Smooth muscle cell (in vitro differentiated cells): Measurements from ENCODE around the gene WFDC11. TPM values are rescaled to one million over a fixed set of nuclear protein-coding genes. Genes with fewer than 3 reads are reported as not detected.
"Not testable (repeated sequence)": the region's sequence is repeated elsewhere in the genome, so short reads cannot be mapped to it uniquely, and the experiment has no call there.

ENCODE experiments used
- DNase-seq: peaks from one replicate; lab custom pipeline; 2025; ENCODE audit not compliant: unreplicated experiment; lab: John Stamatoyannopoulos, UW
- H2AFZ ChIP-seq: fragments of 200-600 bp; sonication (generic); 2 replicates; pipeline ENCODE4 v1.6.0; 2016; ENCODE audit warnings: antibody characterized with exemption, low read depth, mild to moderate bottlenecking
- H3F3A ChIP-seq: fragments of 200-600 bp; sonication (generic); 2 replicates; pipeline ENCODE4 v1.6.0; 2017; ENCODE audit warnings: antibody characterized with exemption, low read depth
- H3K27ac ChIP-seq: fragments of 200-600 bp; sonication (generic); 2 replicates; pipeline ENCODE4 v1.5.1; 2016; ENCODE audit warnings: low read depth, mild to moderate bottlenecking
- H3K27me3 ChIP-seq: fragments of 200-600 bp; sonication (generic); 2 replicates; pipeline ENCODE4 v1.6.1; 2016; ENCODE audit warnings: low read depth, mild to moderate bottlenecking
- H3K36me3 ChIP-seq: fragments of 200-600 bp; sonication (generic); 2 replicates; pipeline ENCODE4 v1.5.1; 2016; ENCODE audit warnings: low read depth
- H3K4me1 ChIP-seq: fragments of 200-600 bp; sonication (generic); 2 replicates; pipeline ENCODE4 v1.5.1; 2016; ENCODE audit warnings: low read depth
- H3K4me2 ChIP-seq: fragments of 200-600 bp; sonication (generic); 2 replicates; pipeline ENCODE4 v1.6.0; 2016; ENCODE audit warnings: mild to moderate bottlenecking
- H3K4me3 ChIP-seq: fragments of 200-600 bp; sonication (generic); 2 replicates; pipeline ENCODE4 v1.5.1; 2016; ENCODE audit warnings: mild to moderate bottlenecking
- H3K79me2 ChIP-seq: fragments of 200-600 bp; sonication (generic); 2 replicates; pipeline ENCODE4 v1.6.0; 2016; ENCODE audit warnings: low read depth, mild to moderate bottlenecking
- H3K9ac ChIP-seq: fragments of 200-600 bp; sonication (generic); 2 replicates; pipeline ENCODE4 v1.6.0; 2016; ENCODE audit warnings: low read depth
- H3K9me3 ChIP-seq: fragments of 200-600 bp; sonication (generic); replicated peaks from 2 replicates; pipeline ENCODE4 v1.5.1; 2016; ENCODE audit warnings: low read depth
- H4K20me1 ChIP-seq: fragments of 200-600 bp; sonication (generic); 2 replicates; pipeline ENCODE4 v1.6.0; 2016; ENCODE audit warnings: low read depth
- WGBS: methylation state at CpG from one replicate; pipeline ENCODE4 v1.1.7; 2016; ENCODE audit warnings: low lambda C conversion rate; 5-methylcytosine and 5-hydroxymethylcytosine counted together
- polyA plus RNA-seq: library from polyadenylated mRNA; unstranded; fragments of >200 nt; fragmentation: Nextera tagmentation; extraction: Ambion mirVana; gene quantifications from 2 replicates; pipeline ENCODE4 v1.2.1, GENCODE V29; 2016
- total RNA-seq: library from RNA; depleted of rRNA; stranded (reverse); fragments of >200 nt; gene quantifications from 2 replicates; pipeline ENCODE4 v1.2.3, GENCODE V29; 2014
- TF ChIP-seq, protein P1 (sequence below): fragments of 200-600 bp; sonication (generic); IDR thresholded peaks from 2 replicates; pipeline ENCODE4 v1.5.1; 2017; ENCODE audit warnings: borderline replicate concordance, mild to moderate bottlenecking, antibody characterized with exemption; ENCODE audit not compliant: insufficient read depth, poor library complexity, severe bottlenecking

Gene WFDC11
- total and polyA plus RNA-seq, 2 experiments from 2014 or later = not detected

DNA sequence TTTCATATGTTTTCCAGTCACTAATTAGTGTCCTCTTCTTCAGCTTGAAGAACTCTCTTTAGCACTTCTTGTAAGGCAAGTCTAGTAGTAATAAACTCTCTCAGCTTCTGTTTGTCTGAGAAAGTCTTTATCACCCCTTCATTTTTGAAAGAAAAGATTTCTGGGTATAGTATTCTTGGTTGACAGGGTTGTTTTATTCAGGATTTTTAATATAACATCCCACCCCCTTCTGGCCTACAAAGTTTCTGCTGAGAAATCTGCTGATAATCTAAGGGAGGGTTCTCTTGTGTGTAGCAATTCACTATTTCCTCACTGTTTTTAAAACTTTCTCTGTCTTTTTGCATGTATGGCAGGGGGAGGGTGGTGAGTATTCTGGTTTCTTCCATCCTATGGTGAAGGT, 9.6 kb upstream of the WFDC11 start:
- Histone ChIP-seq H3K9ac (no peak overlapping the region), H3F3A (no peaks in the 10 kb centered on the region), H3K4me2 (no peak overlapping the region), H3K4me3 (no peak overlapping the region), H3K9me3 (peaks cover 7% of the 10 kb centered on the region), H3K27ac (no peak overlapping the region), H4K20me1 (no peaks in the 10 kb centered on the region), H3K36me3 (no peaks in the 10 kb centered on the region), H3K4me1 (no peaks in the 10 kb centered on the region), H3K79me2 (no peaks in the 10 kb centered on the region), H2AFZ (no peak overlapping the region), H3K27me3 (no peaks in the 10 kb centered on the region)
- TF ChIP-seq, protein P1, sequence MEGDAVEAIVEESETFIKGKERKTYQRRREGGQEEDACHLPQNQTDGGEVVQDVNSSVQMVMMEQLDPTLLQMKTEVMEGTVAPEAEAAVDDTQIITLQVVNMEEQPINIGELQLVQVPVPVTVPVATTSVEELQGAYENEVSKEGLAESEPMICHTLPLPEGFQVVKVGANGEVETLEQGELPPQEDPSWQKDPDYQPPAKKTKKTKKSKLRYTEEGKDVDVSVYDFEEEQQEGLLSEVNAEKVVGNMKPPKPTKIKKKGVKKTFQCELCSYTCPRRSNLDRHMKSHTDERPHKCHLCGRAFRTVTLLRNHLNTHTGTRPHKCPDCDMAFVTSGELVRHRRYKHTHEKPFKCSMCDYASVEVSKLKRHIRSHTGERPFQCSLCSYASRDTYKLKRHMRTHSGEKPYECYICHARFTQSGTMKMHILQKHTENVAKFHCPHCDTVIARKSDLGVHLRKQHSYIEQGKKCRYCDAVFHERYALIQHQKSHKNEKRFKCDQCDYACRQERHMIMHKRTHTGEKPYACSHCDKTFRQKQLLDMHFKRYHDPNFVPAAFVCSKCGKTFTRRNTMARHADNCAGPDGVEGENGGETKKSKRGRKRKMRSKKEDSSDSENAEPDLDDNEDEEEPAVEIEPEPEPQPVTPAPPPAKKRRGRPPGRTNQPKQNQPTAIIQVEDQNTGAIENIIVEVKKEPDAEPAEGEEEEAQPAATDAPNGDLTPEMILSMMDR = no peak
- DNase-seq = no peak

- no peaks in the 10 kb centered on the region for H3K79me2 ChIP-seq
- no peak for DNase-seq
- H3K27me3 ChIP-seq = no peaks in the 10 kb centered on the region
- H4K20me1 ChIP-seq = no peaks in the 10 kb centered on the region
- no peaks in the 10 kb centered on the region for H3F3A ChIP-seq
- no peak overlapping the region for H2AFZ ChIP-seq
- no peaks in the 10 kb centered on the region for H3K4me1 ChIP-seq
- no peak overlapping the region for H3K27ac ChIP-seq
- H3K4me3 ChIP-seq = no peak overlapping the region
- no peak overlapping the region for H3K9ac ChIP-seq
- TF ChIP-seq, protein P1 = no peak
- no peaks in the 10 kb centered on the region for H3K36me3 ChIP-seq
- H3K9me3 ChIP-seq = no peaks in the 10 kb centered on the region
- H3K4me2 ChIP-seq = no peak overlapping the region
Measured at GRCh38 chr20:45672765-45673164, 2.7 kb upstream of the WFDC11 start.

- not testable (repeated sequence) for H3K27me3 ChIP-seq, H3K4me3 ChIP-seq, H3K4me1 ChIP-seq, H3K36me3 ChIP-seq, H3F3A ChIP-seq, H3K27ac ChIP-seq, DNase-seq, H3K4me2 ChIP-seq, H4K20me1 ChIP-seq, H3K79me2 ChIP-seq, H3K9me3 ChIP-seq, H2AFZ ChIP-seq, H3K9ac ChIP-seq
- 82% methylated on average over 1 of the region's 3 CpGs for WGBS
Measured at GRCh38 chr20:45657038-45657437, 13.0 kb downstream of the WFDC11 start.

- H3K27me3 ChIP-seq, H3K4me3 ChIP-seq, H3K9me3 ChIP-seq, H3K9ac ChIP-seq, DNase-seq, H3F3A ChIP-seq, H3K36me3 ChIP-seq, H3K27ac ChIP-seq, H2AFZ ChIP-seq, H3K79me2 ChIP-seq, H3K4me2 ChIP-seq, H3K4me1 ChIP-seq, H4K20me1 ChIP-seq: not testable (repeated sequence)
- WGBS = 84% methylated on average over 7 of the region's 7 CpGs
Measured at GRCh38 chr20:45651726-45652125, 18.3 kb downstream of the WFDC11 start.

- Histone ChIP-seq H3K9me3 (no peaks in the 10 kb centered on the region), H3K79me2 (no peaks in the 10 kb centered on the region), H3K36me3 (no peaks in the 10 kb centered on the region), H3K27ac (no peak overlapping the region), H4K20me1 (no peaks in the 10 kb centered on the region), H3F3A (no peaks in the 10 kb centered on the region), H3K27me3 (no peaks in the 10 kb centered on the region), H3K4me2 (no peak overlapping the region), H2AFZ (no peak overlapping the region), H3K4me1 (no peaks in the 10 kb centered on the region), H3K9ac (no peak overlapping the region), H3K4me3 (no peak overlapping the region)
- WGBS = 80% methylated on average over 6 of the region's 6 CpGs
- no peak for DNase-seq
- TF ChIP-seq, protein P1 = no peak
Measured at GRCh38 chr20:45649312-45649863, 20.7 kb downstream of the WFDC11 start.
